ENCODE measurements around the gene RDH14. TPM values are rescaled to one million over a fixed set of nuclear protein-coding genes. Genes with fewer than 3 reads are reported as not detected.

The RDH14 gene
- polyA plus RNA-seq, 3 donors, result 43.7 to 48.9 (median 46.3) TPM

DNA sequence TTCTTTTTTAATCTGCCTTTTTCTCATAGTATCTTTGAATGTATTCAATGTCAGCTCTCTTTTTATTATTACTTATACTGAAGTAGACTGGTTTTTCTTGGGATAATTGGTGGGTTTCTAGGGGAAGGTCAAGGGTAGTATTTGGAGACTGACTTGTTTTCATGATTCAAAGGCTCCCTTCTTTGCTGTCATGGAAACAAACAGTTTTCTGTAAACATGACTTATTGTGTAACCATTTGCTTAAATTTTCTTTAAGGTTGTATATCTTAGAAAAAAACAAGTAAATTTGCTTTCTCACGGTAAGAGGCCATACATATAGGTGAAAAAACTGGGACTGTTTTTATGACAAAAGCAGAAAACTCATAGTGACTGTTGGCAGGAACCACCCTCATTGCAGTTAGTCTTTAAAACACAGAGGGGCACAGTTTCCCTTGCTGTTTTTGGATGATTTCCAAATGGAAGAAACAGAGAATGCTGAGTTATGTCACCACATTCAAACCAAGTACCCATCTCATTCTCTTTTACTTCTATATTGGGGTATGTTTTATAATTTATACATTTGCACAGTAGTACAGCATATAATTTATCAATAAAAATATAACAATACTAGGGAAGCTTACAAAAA, 5.8 kb upstream of the RDH14 start:
- no peak for DNase-seq (ENCODE audit: low read depth in 3 of 3, low spot score in 2 of 3)

DNA sequence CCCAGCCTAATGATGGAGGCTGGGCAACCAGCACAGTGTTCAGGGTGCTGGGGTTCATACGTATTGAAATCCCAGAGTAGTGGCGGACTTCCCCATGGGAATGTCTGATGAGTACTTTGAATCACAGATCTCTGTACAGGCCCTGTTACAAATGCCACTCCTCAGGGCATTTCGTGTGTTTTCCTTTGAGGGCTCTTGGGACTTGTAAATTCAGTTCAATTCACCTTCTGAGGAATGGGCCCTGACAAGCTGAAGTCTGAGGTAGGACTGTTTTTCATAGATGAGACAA, 288 bp upstream of the RDH14 start:
- DNase-seq (ENCODE audit: low read depth in 3 of 3, low spot score in 2 of 3), result no peak

DNA sequence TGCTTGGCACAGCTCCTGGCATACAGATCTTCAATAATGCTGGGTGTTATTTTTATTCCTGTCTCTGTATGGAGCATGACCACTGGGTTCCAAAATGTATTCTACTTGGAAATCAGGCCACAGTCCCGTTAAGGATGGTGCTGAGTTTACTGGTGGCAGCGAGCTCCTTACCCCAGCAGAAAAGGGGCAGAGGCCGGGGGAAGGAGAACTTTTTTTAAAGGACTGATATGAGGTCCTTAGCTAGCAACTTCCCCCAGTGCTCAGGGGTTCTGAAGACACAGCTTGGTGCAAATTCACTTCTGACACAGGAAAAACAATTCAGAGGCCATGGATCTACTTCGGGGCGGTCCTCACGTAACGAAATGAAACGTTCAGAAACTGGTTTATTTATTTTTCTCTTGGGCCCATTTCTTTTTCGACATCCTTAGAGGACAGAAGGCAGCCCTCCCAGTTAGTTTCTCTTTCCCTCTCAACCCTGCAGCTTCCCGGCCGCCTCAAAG, 872 bp downstream of the RDH14 start:
- peak in 1 of 3 donors; percentile 36 for DNase-seq (ENCODE audit: low read depth in 3 of 3, low spot score in 2 of 3)

DNA sequence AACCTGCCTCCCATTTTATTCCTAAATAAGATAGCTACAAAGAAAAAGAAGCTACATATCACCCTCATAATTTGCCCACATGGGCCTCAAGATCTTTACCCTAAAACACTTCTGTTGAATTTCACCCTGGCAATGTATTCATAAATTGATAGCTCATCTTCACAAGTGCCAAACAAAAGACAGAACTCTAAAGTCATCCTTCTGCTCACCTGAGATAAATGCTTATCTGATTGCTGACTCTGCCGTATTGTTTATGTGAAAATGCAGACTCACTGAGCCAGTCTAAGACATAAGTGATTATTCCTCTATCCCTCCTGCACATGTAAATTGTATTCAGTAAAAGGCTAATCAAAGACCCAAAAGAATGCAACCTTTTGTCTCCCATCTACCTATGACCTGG, 2.0 kb downstream of the RDH14 start:
- DNase-seq (ENCODE audit: low read depth in 3 of 3, low spot score in 2 of 3), result no peak

DNA sequence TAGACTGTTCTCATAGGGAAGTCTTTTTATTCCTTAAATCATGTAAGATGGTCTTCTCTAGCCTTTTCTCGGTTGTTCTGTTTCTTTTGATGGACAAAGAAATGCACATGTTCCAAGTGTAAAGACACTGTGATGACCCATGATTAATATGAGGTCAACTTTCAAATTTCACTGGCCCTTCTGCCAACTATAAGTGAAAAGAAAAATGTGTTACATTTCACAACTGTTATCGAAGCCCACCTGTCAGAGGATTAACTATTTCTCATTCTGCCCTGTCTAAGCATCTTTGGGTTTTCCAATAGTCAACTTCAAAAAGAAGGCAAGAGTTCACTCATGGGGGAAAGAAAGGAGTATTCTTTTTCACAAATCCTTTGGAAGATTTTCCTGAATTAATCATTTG, 3.3 kb downstream of the RDH14 start:
- DNase-seq (ENCODE audit: low read depth in 3 of 3, low spot score in 2 of 3), result no peak

DNA sequence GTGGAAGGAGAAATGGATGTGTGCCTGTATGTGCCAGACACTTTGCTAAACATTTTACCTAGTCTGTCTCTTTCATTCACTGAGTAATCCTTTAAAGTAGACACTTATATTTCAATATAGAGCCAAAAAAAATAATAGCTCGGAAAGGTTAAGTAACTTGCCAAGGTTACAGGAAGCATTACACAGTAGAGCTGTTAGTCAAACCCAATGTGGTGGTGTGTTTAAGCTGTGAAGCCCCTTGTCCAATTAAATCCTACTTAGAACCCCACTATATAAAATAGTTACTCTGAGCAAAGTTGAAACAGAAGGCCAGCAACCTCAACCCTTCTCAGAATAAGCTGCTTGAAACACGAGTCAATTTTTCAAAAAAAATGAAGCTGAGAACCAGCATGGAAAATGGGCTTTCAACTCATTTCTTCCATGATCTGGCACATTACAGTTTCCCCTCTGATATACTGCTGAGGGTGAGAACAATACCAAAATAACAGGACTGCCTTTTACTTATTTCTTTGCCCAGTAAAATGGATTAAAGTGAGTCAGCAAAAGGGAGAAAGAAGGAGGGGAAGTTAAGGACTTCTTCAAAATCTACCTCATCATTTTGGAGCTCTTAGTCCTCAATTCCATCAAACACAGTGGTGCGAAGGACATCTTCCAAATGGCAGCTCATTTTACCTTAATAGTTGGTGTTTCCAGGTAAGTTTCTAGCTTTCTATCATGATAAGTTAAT, 7.9 kb downstream of the RDH14 start:
- DNase-seq (ENCODE audit: low read depth in 3 of 3, low spot score in 2 of 3), result no peak

DNA sequence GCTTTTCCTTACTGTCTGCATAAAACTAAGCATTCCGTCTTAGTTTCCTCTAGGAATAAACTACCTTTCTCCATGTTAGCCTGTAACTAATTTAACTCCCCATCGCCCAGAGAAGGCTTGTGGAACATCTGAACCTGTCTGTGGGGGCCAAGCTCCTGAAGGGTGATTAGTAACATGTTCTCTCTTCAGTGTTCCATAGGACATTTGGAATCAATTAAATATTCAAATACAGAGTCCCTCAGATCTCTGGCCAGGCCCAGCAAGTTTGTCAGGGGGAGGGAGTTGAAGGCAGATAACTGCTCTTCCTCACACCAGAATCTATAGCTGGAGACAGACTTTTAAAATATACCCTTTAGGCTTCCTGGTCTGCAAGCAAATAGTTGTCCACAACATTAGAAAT, 8.8 kb downstream of the RDH14 start:
- DNase-seq (ENCODE audit: low read depth in 3 of 3, low spot score in 2 of 3), result no peak

DNA sequence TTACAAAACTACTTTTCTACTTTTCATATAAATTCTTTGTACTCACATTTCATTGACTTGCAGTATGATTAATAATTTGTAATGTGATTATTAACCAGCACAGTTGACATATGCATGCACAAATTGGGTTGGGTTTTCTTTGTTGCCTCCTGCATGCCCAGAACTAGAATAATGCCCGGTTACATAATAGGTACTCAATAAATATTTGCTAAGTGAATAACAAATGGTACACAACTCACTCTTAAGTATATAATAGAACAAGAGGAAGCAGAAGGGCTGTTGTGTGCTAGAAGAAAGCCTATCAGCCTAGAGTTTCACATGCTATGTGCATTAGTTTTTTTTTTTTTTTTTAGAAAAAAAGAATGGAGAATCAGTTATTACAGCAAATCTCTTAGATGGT, 9.3 kb downstream of the RDH14 start:
- no peak for DNase-seq (ENCODE audit: low read depth in 3 of 3, low spot score in 2 of 3)

DNA sequence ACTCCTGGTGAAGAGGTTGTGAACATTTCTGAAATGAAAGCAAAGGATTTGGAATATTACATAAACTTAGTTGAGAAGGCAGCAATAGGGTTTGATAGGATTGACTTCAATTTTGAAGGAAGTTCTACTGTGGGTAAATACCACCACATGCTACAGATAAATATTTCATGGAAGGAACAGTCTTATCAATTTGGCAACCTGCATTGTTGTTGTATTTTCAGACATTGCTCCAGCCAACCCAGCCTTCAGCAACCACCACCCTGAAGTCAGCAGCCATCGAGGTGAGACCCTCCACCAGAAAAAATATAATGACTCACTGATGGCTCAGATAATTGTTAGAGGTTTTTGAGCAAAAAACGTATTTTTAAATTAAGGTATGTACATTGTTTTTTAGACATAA, 10.0 kb downstream of the RDH14 start:
- DNase-seq (ENCODE audit: low read depth in 3 of 3, low spot score in 2 of 3), result no peak

DNA sequence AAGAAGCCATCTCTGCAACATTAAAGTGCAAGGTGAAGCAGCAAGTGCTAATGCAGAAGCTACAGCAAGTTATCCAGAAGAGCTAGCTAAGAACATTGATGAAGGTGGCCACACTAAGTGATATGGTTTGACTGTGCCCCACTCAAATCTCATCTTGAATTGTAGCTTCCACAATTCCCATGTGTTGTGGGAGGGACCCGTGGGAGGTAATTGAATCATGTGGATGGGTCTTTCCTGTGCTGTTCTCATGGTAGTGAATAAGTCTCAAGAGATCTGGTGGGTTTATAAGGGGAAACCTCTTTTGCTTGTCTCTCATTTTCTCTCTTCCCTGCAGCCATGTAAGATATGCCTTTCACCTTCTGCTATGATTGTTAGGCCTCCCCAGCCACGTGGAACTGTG, 11.4 kb downstream of the RDH14 start:
- DNase-seq (ENCODE audit: low read depth in 3 of 3, low spot score in 2 of 3), result no peak

DNA sequence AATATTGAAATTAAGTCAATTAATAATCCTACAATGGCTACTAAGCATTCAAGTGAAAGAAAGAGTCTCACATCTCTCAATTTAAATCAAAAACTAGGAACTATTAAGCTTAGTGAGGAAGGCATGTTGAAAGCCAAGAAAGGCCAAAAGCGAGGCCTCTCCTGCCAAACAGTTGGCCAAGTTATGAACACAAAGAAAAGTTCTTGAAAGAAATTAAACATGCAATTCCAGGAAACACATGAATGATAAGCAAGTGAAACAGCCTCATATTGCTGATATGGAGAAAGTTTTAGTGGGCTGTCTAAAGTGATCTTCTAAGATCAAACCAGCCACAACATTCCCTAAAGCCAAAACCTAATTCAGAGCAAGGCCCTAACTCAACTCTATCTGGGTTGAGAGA, 11.8 kb downstream of the RDH14 start:
- DNase-seq (ENCODE audit: low read depth in 3 of 3, low spot score in 2 of 3), result no peak

DNA sequence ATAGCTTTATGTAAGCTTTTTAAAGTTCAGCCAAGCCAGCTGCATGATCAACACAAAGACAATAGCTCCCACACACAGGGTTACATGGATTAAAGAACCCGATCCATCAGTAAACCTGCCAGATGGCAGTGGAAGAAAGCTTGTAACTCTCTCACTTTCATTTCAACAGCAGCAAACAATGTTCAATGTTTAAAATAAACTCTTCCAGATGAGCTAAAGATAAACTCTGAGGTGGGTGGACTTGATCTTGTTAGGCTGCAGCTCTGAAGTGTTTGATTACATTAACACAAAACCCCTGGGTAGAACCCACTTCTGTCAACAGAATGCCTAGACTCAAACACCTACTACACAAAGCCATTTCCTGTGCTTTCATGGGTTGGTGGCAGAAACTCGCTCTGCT, 13.9 kb downstream of the RDH14 start:
- no peak for DNase-seq (ENCODE audit: low read depth in 3 of 3, low spot score in 2 of 3)

DNA sequence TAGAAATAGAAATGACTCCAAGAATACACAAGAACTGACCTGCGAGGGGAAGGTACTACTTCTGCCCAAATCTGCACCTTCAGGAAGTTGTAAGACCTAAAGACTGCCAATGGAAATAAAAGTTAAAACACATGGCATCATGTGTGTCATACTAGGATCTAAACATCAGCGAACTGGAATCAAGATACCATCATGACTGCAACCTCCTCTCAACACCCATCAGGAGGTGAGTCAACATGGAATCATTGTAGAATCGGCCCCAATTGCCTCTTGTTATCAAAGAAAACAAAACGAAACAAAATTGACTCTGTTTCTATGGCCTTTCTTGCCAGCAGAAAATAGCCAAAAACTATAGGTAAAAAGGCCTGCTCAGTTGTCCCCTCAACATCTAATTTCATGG, 15.1 kb downstream of the RDH14 start:
- no peak for DNase-seq (ENCODE audit: low read depth in 3 of 3, low spot score in 2 of 3)

DNA sequence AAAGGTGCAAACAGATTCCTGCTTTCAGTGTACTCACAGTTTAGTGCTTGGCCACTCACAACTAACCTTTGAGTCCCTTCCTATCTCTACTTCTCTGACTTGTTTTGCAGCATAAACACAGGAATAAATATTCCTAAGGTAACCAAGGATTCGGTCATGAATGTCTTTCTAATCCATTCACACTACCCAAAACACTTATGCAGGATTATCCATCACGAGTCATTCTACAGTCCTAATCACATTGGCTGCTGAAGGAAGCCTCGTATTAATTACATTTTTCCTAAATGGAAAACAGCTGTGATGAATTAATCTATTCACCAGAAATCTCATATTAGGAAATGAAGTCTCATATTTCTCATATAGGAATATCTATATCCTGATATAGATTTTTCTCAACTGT, 16.3 kb downstream of the RDH14 start:
- no peak for DNase-seq (ENCODE audit: low read depth in 3 of 3, low spot score in 2 of 3)

DNA sequence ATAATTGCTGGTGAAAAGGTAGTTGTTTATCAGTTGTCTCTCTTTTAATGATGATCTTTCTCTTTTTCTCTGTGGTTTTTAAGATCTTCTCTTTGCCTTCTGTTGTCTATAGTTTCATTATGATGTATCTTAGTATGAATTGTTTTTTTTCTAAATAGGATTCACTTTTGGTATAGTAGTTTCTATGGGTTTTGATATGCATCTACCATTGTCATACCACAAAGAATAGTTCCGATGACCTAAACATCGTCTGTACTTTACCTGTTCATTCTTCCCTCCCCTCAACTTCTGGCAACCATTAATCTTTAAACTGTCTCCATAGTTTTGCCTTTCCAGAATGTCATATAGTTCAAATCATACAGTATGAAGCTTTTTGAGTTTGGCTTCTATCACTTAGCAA, 19.6 kb downstream of the RDH14 start:
- DNase-seq (ENCODE audit: low read depth in 3 of 3, low spot score in 2 of 3), result no peak

DNA sequence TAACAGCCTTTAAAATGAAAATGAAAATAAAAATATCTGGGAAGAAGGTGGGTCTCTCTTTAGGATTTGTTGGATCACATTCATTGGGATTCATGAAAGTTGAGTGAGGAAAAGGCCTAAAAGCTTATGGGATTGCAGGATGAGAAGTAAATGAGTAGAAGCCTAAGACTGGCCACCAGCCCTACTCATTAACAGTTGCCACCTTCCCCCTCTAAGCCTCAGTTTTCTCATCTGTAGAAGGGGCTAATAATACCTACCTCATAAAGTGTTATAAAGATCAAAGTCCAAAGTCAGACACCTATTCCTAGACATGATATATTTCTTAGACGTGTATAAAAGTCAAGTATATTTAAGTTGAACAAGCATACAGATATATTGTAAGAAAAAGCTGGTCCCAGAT, 23.8 kb downstream of the RDH14 start:
- DNase-seq (ENCODE audit: low read depth in 3 of 3, low spot score in 2 of 3), result no peak

DNA sequence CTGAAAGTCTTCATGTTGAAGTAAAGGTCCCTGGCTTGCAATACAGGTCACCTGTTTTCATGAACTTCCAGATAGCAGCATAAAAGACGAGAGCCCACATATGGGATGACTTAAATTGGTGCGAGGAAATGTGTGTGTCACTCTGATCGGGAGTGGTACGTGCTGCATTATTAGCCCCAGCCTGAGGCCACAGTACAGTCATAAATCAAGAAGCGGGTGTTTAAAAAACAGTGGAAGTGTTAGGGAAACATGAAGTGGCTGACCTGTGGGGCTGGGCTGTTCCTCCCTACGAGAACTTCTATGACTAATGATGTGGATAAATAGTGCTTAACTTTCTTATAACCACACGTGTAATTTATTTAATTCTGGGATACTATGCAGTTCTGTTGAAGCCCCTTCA, 24.4 kb downstream of the RDH14 start:
- no peak for DNase-seq (ENCODE audit: low read depth in 3 of 3, low spot score in 2 of 3)

DNA sequence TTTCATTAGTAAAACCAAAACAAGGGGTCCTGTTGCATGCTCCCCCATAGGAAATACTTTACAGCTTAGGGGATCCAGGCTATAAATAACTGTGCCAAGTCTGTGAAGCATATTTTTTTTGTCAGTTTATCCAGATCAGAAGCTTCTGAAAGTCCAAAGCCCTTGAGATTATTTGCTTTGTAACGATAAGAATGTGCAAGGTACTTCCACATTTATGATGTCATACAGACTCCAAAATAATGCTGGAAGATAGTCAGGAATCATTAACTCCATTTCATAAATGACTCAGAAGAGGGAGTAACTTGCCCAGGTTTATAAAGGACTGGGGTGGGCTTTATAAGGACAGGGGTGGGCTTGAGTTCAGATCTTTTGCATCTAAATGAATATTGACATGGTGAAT, 29.3 kb downstream of the RDH14 start:
- no peak for DNase-seq (ENCODE audit: low read depth in 3 of 3, low spot score in 2 of 3)

DNA sequence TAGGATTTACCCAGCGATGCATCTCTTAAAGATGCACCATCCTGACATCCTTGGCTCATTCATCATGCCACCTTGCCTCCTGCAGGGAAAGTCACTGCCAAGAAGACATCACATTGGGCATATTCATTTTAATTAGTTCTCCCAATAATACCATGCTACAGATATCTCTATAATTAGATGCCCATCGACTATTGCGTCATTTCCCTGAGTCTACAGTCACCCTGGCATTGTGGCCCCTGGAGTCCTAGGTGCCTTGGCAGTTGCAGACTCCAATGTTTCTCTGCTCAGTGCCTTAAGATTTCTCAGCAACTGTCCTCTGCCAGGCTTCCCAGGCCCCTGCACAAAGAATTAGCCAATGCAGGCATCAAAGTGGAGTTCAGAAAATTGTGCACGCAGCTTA, 32.6 kb downstream of the RDH14 start:
- DNase-seq (ENCODE audit: low read depth in 3 of 3, low spot score in 2 of 3), result no peak

DNA sequence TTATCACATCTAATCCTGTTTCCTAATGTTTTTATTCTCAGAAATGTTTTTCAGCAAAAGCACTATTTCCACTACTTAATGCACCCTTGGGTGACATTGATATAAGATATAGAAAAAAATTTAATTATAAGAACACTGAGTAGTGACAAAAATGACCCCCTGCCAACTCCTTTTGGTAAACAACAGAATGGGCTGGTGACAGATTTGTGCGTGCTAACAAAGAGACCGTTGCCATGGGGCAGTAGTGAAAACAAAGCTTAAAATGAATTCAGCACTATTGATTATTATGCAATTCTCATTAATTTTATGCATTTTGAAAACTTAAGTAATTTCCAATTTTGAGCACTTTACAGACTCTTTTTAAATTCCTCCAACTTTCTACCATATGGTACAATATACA, 33.1 kb downstream of the RDH14 start:
- DNase-seq (ENCODE audit: low read depth in 3 of 3, low spot score in 2 of 3), result no peak

DNA sequence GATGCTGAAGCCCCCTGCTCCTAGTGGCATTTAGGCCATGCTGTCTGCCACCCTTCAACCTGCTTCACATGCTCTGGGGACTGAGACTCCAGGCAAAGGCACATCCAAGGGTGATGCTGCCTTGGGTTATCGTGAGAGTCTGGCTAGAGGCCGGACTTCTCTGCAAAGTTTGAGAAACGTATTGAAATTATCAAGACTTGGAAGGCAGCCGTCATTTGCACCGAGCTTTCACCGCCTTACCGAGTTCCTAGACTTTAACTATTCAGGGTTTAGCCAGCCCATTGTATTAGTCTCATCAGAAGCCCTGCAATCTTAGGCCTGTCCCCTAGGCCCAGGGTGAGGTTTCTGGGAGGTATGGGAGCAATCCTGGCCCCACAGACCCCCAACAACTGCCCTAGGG, 34.0 kb downstream of the RDH14 start:
- DNase-seq (ENCODE audit: low read depth in 3 of 3, low spot score in 2 of 3), result no peak

DNA sequence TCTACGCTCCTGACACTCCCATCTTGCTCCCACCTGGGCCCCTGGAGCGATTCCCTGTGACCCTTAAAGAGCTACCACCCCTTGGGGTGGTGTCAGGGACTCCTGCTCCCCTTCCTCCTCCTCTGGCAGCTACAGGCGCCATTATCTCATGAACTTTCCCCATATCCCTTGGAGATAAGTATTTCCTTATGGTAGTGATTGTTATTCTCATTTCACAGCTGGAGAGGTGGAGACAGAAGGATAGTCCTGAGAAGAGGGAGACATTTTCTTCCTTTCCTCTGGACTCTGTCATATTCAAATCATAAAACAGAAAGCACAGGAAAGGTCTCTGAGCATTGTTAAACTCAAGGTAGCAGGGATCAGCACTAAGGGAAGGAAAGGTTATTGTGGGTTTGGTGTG, 34.6 kb downstream of the RDH14 start:
- DNase-seq (ENCODE audit: low read depth in 3 of 3, low spot score in 2 of 3), result no peak

DNA sequence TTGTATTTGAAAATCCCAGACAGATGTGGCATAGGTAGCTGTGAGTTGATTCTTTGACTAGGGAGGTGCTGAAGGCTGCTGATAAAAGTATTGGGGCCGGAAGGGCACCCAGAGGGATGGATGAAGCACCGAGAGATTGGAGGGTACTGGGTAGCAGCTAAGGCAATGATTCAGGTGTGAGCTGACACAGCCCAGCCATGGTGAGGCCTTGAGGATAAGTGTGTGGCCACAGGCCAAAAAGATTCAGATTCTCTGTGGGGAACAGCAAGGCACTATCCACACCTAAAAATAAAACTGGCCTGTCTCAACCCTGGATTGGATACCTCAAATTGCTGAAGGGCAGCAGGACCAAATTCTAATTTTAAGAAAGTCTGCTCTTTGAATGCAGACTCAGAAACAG, 35.2 kb downstream of the RDH14 start:
- no peak for DNase-seq (ENCODE audit: low read depth in 3 of 3, low spot score in 2 of 3)
